Activated CD8-positive, alpha-beta memory T cell treated with anti-CD3 and anti-CD28 coated beads, Interleukin-2, amount 50 U/mL, for 1 hour (primary cell): Measurements from ENCODE around the gene ADGRG4.

ENCODE experiments used
- DNase-seq: peaks from one replicate; pipeline ENCODE4 v3.0.0-alpha.2; 2020; ENCODE audit errors: extremely low read depth

ADGRG4 gene

DNA sequence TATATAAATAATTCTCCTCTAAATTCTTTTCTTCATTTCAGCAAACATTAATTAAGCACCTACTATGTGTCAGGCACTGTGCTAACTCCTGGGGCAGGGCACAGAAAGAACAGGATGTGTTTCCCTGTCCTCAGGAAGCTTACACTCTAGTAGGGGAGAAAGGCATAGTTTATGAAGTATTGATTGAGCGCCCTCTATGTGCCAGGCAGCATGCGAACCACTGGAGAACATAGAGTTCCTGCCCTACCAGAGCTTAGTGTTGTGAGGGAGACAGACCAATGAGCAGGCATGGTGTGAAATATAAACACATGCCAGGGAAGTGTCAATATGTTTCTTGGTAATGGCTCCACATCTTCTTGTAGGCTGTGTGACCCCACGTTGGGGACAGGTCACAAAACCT lies 3.7 kb downstream of the ADGRG4 start:
- DNase-seq, result no peak

- no peak for DNase-seq
Measured at GRCh38 chrX:136306182-136306581, 5.4 kb downstream of the ADGRG4 start.

DNA sequence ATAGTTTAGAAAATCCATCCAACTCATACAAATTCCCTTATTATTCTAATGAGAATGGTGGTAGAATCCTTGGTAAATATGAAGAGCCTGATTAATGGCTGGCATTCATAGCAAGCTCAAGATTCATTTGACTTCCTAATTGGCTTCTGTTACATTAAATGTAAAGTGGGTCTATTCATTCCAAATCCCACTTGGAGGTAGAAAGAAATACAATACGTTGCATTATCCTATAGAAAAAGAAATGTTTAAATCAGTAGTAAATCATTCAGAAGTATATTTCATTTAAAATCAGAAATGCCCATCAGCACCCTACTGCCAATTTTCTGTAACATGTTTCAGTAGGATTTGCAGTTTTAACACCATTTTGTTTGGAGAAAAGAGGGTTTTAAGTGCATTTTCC lies 6.7 kb downstream of the ADGRG4 start:
- no peak for DNase-seq

DNA sequence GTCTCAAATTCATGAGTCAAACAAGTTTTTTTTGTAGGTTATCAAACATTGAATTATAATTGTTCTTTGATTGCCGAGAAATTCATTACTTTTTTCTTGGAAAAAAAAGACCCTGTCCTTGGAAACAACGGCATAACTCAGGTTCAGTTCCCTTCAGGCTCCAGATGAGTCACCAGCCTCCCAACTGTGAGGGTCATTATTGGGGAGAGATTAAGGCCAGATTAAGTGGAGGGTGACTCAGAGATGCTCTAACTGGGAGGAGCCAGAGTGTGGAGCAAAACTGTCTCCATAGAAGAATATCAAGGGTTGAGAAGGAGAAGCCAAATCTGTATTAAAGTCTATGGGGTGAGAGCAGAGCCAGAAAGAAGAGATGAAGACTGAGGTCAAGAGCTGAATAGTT lies 9.6 kb downstream of the ADGRG4 start:
- no peak for DNase-seq

GRCh38 chrX:136318156-136318555 lies 17.4 kb downstream of the ADGRG4 start:
- no peak for DNase-seq

GRCh38 chrX:136318895-136319597 lies 18.3 kb downstream of the ADGRG4 start:
- DNase-seq, result no peak

DNA sequence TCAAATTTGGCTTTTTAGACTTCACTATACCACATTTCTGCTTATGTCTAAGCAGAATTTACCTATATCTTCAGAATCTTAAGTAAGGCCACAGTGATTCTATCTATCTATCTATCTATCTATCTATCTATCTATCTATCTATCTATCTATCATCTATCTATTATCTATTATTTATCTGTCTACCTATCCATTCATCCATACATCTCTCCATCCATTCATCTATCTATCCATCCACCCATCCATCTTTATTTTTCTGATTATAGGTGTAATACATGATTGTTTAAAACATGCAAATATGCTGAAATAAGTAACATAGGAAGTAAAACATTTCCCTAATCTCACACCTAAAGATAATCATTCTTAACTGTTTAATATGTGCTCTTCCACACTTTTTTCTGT lies 18.8 kb downstream of the ADGRG4 start:
- no peak for DNase-seq

DNA sequence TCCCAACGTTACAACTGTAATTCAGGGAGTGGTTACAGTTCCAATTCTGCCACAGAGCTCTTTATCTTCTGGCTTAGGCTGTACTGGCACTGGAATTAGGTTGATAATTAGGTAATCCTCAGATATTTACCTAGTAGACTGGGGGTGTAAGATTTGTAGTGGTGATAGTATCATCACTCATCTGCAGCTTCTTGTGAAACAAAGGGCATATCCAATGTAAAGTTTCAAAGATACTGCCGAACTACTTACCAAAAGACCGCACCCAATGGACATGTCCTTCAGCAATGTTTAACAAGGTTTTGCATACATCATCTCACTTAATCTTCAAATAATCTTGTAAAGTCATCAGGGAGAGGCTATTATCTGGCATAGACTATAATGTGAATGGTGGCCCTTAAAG lies 20.8 kb downstream of the ADGRG4 start:
- no peak for DNase-seq

- no peak for DNase-seq
Measured at GRCh38 chrX:136322064-136322463, 21.3 kb downstream of the ADGRG4 start.

GRCh38 chrX:136325377-136325776 lies 24.6 kb downstream of the ADGRG4 start:
- DNase-seq, result no peak

DNA sequence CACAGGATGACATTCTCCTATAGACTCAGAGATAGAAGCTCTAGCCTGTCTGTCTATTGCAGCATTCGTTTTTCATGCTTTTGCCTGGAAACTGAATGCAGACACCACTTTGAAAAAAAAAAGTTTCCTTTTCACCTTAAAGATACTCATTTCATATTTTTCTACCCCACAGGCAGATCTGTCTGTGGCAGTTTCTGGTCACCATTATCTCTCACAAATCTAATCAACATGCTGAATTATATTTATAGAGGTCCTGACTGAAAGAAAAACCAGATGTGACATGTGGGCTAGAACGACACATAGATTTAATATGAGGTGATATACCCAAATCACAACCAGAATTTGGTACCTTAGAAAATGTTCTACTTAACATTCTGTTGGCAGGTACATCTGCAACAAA lies 28.2 kb downstream of the ADGRG4 start:
- no peak for DNase-seq

DNA sequence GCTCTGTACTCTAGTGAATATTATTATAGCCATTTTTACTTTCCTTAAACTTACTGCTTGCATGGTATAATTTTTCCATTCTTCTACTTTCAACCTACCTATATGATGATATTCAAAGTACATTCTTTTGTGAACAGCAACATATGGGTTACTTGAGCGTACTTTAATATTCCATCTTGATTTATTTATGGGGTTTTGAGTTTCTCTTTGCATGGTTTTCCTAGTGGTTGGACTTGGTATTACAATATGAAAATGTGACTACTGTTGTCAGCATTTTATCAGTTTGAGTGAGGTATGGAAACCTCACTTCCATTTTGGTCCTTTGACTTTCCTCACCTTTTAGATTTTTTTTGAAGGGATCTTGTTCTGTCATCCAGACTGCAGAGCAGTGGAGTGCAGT lies 35.9 kb downstream of the ADGRG4 start:
- no peak for DNase-seq

- no peak for DNase-seq
Measured at GRCh38 chrX:136339702-136340101, 38.9 kb downstream of the ADGRG4 start.

GRCh38 chrX:136344320-136344719 lies 43.6 kb downstream of the ADGRG4 start:
- DNase-seq, result no peak

DNA sequence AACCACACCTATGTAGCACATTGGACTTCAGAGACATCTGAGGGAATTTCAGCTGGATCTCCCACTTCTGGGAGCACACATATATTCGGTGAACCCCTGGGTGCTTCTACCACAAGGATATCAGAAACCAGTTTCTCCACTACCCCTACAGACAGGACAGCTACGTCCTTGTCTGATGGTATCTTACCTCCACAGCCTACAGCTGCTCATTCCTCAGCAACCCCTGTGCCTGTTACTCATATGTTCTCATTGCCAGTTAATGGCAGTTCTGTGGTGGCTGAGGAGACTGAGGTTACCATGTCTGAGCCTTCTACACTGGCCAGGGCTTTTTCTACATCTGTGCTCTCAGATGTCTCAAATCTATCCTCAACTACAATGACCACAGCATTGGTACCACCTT lies 45.7 kb downstream of the ADGRG4 start:
- no peak for DNase-seq

- no peak for DNase-seq
Measured at GRCh38 chrX:136347706-136348105, 46.9 kb downstream of the ADGRG4 start.

DNA sequence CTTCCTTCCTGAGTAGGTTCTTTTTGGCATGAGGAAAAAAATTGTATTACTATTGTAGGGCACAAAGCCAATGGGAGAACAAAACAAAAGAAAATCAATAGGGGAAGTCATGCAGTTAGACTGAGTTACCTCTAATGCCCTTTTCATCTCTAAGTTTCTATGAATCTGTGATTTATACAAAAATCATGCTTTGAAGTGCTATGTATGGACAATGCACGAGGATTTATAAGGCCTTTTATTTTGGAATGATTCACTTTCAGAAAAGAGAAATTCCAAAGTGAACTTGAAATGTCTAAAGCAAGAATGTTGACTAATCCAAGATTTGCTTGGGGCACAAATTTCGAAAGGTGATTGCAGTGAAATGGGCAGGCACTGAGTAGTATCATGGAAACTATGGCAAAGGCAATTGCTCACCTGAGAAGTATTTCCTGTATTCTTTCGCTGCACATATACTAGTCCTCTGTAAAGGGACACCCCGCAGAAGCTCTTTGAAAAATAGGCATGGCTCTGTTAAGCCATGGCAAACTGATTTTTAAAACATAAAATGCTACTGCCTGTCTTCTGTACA lies 52.8 kb downstream of the ADGRG4 start:
- no peak for DNase-seq

DNA sequence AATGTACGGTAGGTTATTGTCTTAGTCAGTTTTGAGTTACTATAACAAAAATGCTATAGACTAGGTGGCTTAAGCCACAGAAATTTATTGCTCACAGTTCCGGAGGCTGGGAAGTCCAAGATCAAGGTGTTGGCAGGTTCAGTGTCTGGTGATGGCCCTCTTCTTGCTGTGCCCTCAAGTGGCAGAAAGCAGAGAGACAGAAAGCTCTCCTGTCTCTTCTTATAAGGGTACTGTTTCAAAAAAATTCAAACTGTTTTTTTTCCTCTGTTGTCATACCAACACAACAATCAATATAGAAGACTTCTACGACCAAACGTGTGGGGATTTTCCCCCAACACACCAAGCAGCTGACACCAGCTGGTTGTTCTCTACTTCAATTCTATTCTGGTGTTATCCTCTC lies 53.4 kb downstream of the ADGRG4 start:
- no peak for DNase-seq

- no peak for DNase-seq
Measured at GRCh38 chrX:136369377-136369776, 68.6 kb downstream of the ADGRG4 start.

- no peak for DNase-seq
Measured at GRCh38 chrX:136376713-136377112, 76.0 kb downstream of the ADGRG4 start.

DNA sequence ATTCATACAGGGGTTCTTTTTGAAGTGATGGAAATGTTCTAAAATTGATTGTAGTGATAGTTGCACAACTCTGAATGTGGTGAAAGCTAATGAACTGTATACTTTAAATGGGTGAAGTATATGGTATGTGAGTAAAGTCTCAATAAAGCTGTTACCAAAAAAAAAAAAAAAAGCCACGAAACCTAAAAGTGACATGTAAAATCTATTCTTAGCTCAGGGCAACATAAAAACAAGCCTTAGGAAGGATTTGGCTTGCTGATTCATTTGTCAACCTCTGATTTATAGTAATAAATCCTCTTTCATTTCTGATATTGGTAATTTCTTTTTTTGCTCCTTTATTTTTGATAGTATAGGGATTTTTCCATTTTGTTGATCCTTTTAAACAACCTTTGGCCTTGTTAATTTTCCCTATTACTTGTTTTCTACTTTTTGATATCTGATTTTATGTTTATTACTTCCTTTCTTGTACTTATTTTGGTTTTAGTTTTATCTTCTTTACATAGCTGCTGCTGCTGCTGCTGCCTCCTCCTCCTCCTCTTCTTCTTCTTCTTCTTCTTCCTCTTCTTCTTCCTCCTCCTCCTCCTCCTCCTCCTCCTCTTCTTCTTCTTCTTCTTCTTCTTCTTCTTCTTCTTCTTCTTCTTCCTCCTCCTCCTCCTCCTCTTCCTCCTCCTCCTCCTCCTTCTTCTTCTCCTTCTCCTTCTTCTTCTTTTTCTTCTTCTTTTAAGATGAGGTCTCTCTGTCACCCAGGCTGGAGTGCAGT lies 79.4 kb downstream of the ADGRG4 start:
- DNase-seq, result no peak

DNA sequence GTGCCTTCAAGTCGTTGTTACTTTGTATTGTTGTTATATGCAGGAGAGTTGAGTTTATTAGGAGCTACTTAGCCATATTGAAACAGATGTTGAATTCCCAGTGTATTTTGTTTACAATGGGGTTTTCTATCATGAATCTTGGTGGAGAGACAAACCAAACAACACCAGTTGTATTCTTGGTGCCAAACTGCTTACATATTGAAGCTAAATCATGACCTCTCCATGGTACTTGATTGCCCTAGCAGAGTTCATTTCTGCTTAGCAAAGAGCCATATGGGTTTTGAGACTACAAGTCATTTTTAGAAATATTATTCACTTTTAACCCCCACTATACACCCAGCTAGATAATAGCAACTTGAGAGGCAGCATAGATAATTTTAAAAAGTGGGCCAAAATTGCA lies 85.4 kb downstream of the ADGRG4 start:
- no peak for DNase-seq

GRCh38 chrX:136386826-136387225 lies 86.1 kb downstream of the ADGRG4 start:
- no peak for DNase-seq
